ENCODE results near the gene HS3ST2.
"Not testable (repeated sequence)": the region's sequence is repeated elsewhere in the genome, so short reads cannot be mapped to it uniquely, and the experiment has no call there.

HS3ST2 gene

GRCh38 chr16:22813223-22813947 is 577 bp upstream of the HS3ST2 start:
- peak; percentile 50 for DNase-seq (ENCODE audit: low read depth)

- no peak for DNase-seq (ENCODE audit: low read depth)
Measured at GRCh38 chr16:22814711-22815105, 746 bp downstream of the HS3ST2 start.

GRCh38 chr16:22815863-22816262 is 1.9 kb downstream of the HS3ST2 start:
- DNase-seq (ENCODE audit: low read depth) = no peak

- DNase-seq (ENCODE audit: low read depth) = no peak
Measured at GRCh38 chr16:22816475-22816874, 2.5 kb downstream of the HS3ST2 start.

- not testable (repeated sequence) for DNase-seq (ENCODE audit: low read depth)
Measured at GRCh38 chr16:22818736-22819135, 4.8 kb downstream of the HS3ST2 start.

GRCh38 chr16:22838681-22839080 is 24.7 kb downstream of the HS3ST2 start:
- no peak for DNase-seq (ENCODE audit: low read depth)

- not testable (repeated sequence) for DNase-seq (ENCODE audit: low read depth)
Measured at GRCh38 chr16:22842031-22842430, 28.1 kb downstream of the HS3ST2 start.

GRCh38 chr16:22843122-22843521 is 29.2 kb downstream of the HS3ST2 start:
- DNase-seq (ENCODE audit: low read depth) = no peak

- no peak for DNase-seq (ENCODE audit: low read depth)
Measured at GRCh38 chr16:22843856-22844255, 29.9 kb downstream of the HS3ST2 start.

- DNase-seq (ENCODE audit: low read depth) = no peak
Measured at GRCh38 chr16:22844416-22844815, 30.5 kb downstream of the HS3ST2 start.

GRCh38 chr16:22847100-22847499 is 33.1 kb downstream of the HS3ST2 start:
- DNase-seq (ENCODE audit: low read depth) = no peak

- no peak for DNase-seq (ENCODE audit: low read depth)
Measured at GRCh38 chr16:22847690-22848089, 33.7 kb downstream of the HS3ST2 start.

- no peak for DNase-seq (ENCODE audit: low read depth)
Measured at GRCh38 chr16:22848451-22848850, 34.5 kb downstream of the HS3ST2 start.

GRCh38 chr16:22849517-22849916 is 35.6 kb downstream of the HS3ST2 start:
- DNase-seq (ENCODE audit: low read depth) = no peak

- no peak for DNase-seq (ENCODE audit: low read depth)
Measured at GRCh38 chr16:22855231-22855630, 41.3 kb downstream of the HS3ST2 start.

GRCh38 chr16:22857296-22858025 is 43.5 kb downstream of the HS3ST2 start:
- no peak for DNase-seq (ENCODE audit: low read depth)

- no peak for DNase-seq (ENCODE audit: low read depth)
Measured at GRCh38 chr16:22859925-22860324, 46.0 kb downstream of the HS3ST2 start.

GRCh38 chr16:22861580-22861979 is 47.6 kb downstream of the HS3ST2 start:
- DNase-seq (ENCODE audit: low read depth) = no peak

- DNase-seq (ENCODE audit: low read depth) = no peak
Measured at GRCh38 chr16:22862046-22862445, 48.1 kb downstream of the HS3ST2 start.

- DNase-seq (ENCODE audit: low read depth) = no peak
Measured at GRCh38 chr16:22864375-22864774, 50.4 kb downstream of the HS3ST2 start.

- DNase-seq (ENCODE audit: low read depth) = no peak
Measured at GRCh38 chr16:22868593-22869224, 54.7 kb downstream of the HS3ST2 start.

GRCh38 chr16:22871861-22872260 is 57.9 kb downstream of the HS3ST2 start:
- DNase-seq (ENCODE audit: low read depth) = no peak

- DNase-seq (ENCODE audit: low read depth) = no peak
Measured at GRCh38 chr16:22874394-22874793, 60.4 kb downstream of the HS3ST2 start.
